ENCODE results near the gene ANKRD55. TPM values are rescaled to one million over a fixed set of nuclear protein-coding genes. Genes with fewer than 3 reads are reported as not detected.

Gene ANKRD55
- total and polyA plus RNA-seq, 2 of the 8 experiments (the other 6 are each of a cell fraction or from before 2014, with no cell fraction given): not detected

DNA sequence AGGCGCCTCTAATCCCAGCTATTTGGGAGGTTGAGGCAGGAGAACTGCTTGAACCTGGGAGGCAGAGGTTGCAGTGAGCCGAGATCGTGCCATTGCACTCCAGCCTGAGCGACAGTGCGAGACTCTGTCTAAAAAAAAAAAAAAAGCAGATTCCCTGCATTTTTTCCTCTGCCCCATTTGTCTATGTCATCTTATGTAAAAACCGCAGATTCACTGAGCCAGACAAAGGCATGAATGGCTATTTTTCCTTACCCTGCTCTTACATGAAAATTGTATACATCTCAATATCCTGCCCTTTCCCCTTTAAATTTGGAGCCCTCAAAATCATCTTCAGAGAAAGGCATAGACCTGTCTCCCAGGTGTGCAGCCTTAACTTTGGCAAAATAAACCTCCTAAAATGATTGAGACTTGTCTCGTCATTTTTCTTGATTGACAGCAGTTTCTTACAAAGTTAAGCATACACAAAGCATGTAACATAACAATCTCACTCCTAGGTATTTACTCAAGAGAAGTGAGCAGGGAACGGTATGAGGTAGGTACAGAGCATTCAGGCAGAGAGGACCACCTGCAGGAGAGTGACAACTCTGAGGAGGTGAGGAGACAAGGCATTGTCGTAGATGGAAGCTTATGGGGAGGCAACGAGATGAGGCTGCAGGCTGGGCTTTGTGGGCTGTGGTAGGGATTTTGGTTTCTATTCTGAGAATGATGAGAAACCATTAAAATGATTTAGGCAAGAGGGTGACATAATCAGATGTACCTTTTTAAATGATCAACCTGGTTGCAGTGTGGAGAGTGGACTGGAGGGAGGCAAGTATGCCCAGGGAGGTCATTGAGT, 172.6 kb downstream of the ANKRD55 start (continued):
- TF ChIP-seq, protein P1, sequence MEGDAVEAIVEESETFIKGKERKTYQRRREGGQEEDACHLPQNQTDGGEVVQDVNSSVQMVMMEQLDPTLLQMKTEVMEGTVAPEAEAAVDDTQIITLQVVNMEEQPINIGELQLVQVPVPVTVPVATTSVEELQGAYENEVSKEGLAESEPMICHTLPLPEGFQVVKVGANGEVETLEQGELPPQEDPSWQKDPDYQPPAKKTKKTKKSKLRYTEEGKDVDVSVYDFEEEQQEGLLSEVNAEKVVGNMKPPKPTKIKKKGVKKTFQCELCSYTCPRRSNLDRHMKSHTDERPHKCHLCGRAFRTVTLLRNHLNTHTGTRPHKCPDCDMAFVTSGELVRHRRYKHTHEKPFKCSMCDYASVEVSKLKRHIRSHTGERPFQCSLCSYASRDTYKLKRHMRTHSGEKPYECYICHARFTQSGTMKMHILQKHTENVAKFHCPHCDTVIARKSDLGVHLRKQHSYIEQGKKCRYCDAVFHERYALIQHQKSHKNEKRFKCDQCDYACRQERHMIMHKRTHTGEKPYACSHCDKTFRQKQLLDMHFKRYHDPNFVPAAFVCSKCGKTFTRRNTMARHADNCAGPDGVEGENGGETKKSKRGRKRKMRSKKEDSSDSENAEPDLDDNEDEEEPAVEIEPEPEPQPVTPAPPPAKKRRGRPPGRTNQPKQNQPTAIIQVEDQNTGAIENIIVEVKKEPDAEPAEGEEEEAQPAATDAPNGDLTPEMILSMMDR (IDR thresholded peaks at IDR 0.05; ENCODE audit: control extremely low read depth in 1 of 3, insufficient read depth in 1 of 3, low read depth in 1 of 3, low read length in 3 of 3): no peak
- TF ChIP-seq KDM5A (IDR thresholded peaks at IDR 0.05; ENCODE audit: low read length) (no peak), POLR2A (IDR thresholded peaks at IDR 0.05; ENCODE audit: control extremely low read depth in 1 of 2, low read depth in 2 of 2, low read length in 2 of 2) (no peak), EP300 (IDR thresholded peaks at IDR 0.05; ENCODE audit: borderline replicate concordance in 1 of 2, low read depth in 2 of 2, low read length in 2 of 2) (no peak)
